Caki2 (cell line): ENCODE results near the gene ZNF445. TPM values are rescaled to one million over a fixed set of nuclear protein-coding genes. Genes with fewer than 3 reads are reported as not detected.
"Not testable (repeated sequence)": the region's sequence is repeated elsewhere in the genome, so short reads cannot be mapped to it uniquely, and the experiment has no call there.

Experiments
- DNase-seq: peaks from one replicate; pipeline ENCODE4 v3.0.0-alpha.2; 2015; ENCODE audit warnings: low read depth
- in situ Hi-C: cut with HindIII; loops from 2 replicates; pipeline ENCODE4 v1.10.0; 2016; ENCODE audit warnings: low sequenced_read_pairs, low pct_unique_long_range_greater_than_20kb, mixed read lengths
- total RNA-seq: library from RNA; depleted of rRNA; stranded (reverse); fragments of >200 nt; shearing (Covaris generic); gene quantifications from 2 replicates; pipeline ENCODE4 v1.2.3, GENCODE V29; 2014; ENCODE audit warnings: low replicate concordance; rRNA removed

The ZNF445 gene
- total RNA-seq, result 3.5 and 4.5 TPM in 2 replicates

GRCh38 chr3:44477312-44478030 is at the start of gene ZNF445:
ZNF445 (minus strand) TSS chr3:44477670; CDS start chr3:44455549, 22,121 bp downstream.
- DNase-seq, result peak; percentile 70
- in situ Hi-C loops, result no loop called here

GRCh38 chr3:44525060-44525459 is 47.6 kb upstream of the ZNF445 start:
- no peak for DNase-seq
- in situ Hi-C loops, result no loop called here

DNA sequence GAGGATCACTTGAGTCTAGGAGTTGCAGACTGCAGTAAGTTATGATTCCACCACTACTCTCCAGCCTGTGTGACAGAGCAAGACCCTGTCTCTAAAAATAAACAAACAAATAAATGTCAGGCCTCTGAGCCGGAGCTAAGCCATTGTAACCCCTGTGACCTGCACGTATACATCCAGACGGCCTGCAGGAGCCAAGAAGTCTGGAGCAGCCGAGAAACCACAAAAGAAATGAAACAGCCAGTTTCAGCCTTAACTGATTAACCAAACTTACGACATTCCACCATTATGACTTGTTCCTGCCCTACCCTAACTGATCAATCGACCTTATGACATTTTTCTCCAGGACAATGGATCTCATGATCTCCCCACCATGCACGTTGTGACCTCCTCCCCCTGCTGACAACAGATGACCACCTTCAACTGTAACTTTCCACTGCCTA is 45.0 kb upstream of the ZNF445 start:
- DNase-seq, result peak; percentile 41
- in situ Hi-C loops, result no loop called here

- in situ Hi-C loops, result no loop called here
- DNase-seq, result no peak
These were observed 44.3 kb upstream of the ZNF445 start for GRCh38 chr3:44521721-44522120.

DNA sequence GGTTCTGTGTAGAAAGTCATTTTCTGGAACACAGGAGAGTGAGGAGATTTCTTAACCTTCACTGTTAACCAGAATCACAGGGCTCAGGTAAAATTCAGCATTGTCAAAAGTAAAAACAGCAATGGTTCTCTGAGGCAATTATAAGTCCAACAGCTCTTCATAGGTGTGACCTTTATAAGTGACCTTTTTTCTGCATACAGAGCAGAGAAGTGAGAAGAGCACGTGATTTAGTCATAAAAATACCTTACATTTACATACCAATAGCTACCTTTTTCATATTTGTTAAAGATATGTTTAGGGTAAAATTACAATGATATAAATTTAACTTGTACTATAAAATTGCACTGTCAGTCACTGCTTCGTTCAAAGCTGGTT is 41.3 kb upstream of the ZNF445 start:
- no peak for DNase-seq
- in situ Hi-C loops, result no loop called here

DNA sequence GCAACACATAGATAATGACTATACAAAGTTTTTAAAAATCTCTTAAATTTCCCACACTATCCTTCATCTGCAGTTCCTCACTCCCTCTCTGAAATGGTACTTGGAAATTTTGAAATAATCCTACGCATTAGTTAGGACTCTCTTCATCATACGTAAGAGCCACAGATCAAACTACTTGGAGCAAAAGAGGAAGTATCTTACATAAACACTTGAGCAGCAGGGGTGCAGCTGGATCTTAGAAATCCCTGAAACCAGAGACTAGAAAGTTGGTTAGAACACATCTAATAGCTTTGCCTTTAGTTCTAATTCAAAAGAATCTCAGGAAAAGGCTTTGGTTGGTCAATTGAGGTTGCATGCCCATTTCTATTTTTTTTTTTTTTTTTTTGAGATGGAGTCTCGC is 38.8 kb upstream of the ZNF445 start:
- in situ Hi-C loops, result no loop called here
- DNase-seq, result no peak

GRCh38 chr3:44513513-44513912 is 36.0 kb upstream of the ZNF445 start:
- in situ Hi-C loops, result no loop called here
- DNase-seq, result no peak

GRCh38 chr3:44511238-44511566 is 33.7 kb upstream of the ZNF445 start:
- in situ Hi-C loops, result no loop called here
- DNase-seq, result no peak

GRCh38 chr3:44510000-44510368 is 32.5 kb upstream of the ZNF445 start:
- DNase-seq, result peak; percentile 14
- in situ Hi-C loops, result no loop called here

GRCh38 chr3:44509393-44509921 is 32.0 kb upstream of the ZNF445 start:
- no peak for DNase-seq
- in situ Hi-C loops, result no loop called here

GRCh38 chr3:44506961-44507360 is 29.5 kb upstream of the ZNF445 start:
- in situ Hi-C loops, result no loop called here
- DNase-seq, result no peak

GRCh38 chr3:44506556-44506955 is 29.1 kb upstream of the ZNF445 start:
- no peak for DNase-seq
- in situ Hi-C loops, result no loop called here

- DNase-seq, result no peak
- in situ Hi-C loops, result no loop called here
These were observed 27.1 kb upstream of the ZNF445 start for GRCh38 chr3:44504566-44504965.

DNA sequence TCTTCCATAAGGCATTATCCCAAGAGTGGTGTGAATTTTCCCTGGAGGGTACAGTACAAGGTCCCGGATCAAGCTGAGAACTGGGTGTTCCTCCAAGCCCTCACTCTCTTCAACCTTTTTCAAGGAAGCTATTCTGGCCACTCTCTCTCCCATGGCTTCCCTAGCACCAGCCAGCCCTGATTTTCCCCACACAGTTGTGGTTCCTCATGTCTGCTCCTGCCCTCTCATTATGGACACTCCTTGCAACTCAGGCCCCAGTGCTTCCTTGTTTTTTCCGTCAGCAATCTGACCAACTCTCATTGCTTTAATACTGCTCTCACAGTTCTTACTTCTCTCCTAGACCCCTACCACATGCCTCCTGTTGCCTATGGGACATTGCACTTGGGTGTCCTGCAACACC is 25.7 kb upstream of the ZNF445 start:
- in situ Hi-C loops, DNase-seq: not testable (repeated sequence)

- in situ Hi-C loops, result no loop called here
- DNase-seq, result no peak
These were observed 24.5 kb upstream of the ZNF445 start for GRCh38 chr3:44501971-44502370.

GRCh38 chr3:44499899-44500168 is 22.4 kb upstream of the ZNF445 start:
- DNase-seq, in situ Hi-C loops: not testable (repeated sequence)

DNA sequence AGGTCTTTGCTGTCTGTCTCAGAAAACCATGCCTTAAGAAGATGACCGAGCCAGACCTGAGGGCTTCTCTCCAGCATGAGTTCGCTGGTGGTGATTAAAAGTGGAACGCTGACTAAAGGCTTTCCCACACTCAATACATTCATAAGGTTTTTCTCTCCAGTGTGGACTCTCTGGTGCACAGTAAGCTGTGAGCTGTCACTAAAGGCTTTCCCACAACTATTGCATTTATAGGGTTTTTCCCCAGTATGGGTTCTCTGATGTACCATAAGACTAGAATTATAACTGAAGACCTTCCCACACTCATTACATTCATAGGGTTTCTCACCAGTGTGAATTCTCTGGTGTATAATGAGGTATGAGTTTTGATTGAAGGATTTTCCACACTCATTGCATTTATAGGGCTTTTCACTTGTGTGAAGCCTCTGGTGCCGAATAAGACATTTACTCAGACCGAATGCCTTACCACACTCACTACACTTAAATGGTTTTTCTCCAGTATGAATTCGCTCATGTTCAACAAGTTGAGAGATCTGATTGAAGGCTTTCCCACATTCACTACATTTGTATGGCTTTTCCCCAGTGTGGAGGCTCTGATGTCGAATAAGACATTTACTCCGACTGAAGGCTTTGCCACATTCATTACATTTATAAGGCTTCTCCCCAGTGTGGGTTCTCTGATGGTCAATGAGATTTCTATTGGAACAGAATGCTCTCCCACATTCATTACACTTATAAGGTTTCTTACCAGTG is 21.9 kb upstream of the ZNF445 start:
- no peak for DNase-seq
- in situ Hi-C loops, result no loop called here

- no peak for DNase-seq
- in situ Hi-C loops, result no loop called here
These were observed 18.4 kb upstream of the ZNF445 start for GRCh38 chr3:44495636-44496415.

DNA sequence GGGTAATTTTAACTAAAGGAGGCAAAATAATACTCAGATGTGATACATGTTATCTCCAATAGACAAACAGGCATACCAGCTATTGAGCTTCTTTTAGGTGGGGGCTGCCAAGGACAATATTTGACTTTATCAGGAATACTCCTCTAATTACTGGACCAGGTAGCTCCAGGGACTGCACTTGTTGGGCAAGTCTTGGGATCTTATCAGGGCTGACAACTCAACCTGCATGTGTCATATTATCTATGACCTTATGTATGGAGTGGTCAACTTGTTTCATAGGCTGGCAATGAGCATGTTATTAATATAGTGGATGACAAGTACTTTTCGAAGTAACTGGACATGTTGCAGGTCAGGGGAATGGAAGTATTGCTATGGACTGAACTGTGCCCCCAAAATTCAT is 15.0 kb upstream of the ZNF445 start:
- no peak for DNase-seq
- in situ Hi-C loops, result no loop called here
